GM19328 (cell line): ENCODE measurements around the gene CFAP100.

Experiments used
- ATAC-seq: cut with Tn5 transposase; IDR thresholded peaks from one replicate; pipeline ENCODE4 v1.9.1; 2021; ENCODE audit warnings: mild to moderate bottlenecking, moderate library complexity; ENCODE audit not compliant: unreplicated experiment

CFAP100 gene

GRCh38 chr3:126373682-126374601, 20.8 kb upstream of the CFAP100 start:
- ATAC-seq, result no peak

GRCh38 chr3:126375835-126376331, 18.8 kb upstream of the CFAP100 start:
- ATAC-seq, result no peak

GRCh38 chr3:126376444-126376843, 18.3 kb upstream of the CFAP100 start:
- ATAC-seq, result no peak

- no peak for ATAC-seq
Observed at GRCh38 chr3:126377211-126377610, 17.5 kb upstream of the CFAP100 start.

GRCh38 chr3:126378341-126378751, 16.4 kb upstream of the CFAP100 start:
- ATAC-seq, result no peak

GRCh38 chr3:126380011-126380768, 14.5 kb upstream of the CFAP100 start:
- no peak for ATAC-seq

GRCh38 chr3:126381966-126382365, 12.7 kb upstream of the CFAP100 start:
- ATAC-seq, result no peak

- no peak for ATAC-seq
Observed at GRCh38 chr3:126389112-126389793, 5.5 kb upstream of the CFAP100 start.

- ATAC-seq, result no peak
Observed at GRCh38 chr3:126389794-126390146, 4.9 kb upstream of the CFAP100 start.

- ATAC-seq, result no peak
Observed at GRCh38 chr3:126390201-126390600, 4.5 kb upstream of the CFAP100 start.

- no peak for ATAC-seq
Observed at GRCh38 chr3:126390751-126391150, 4.0 kb upstream of the CFAP100 start.

GRCh38 chr3:126391631-126392030, 3.1 kb upstream of the CFAP100 start:
- no peak for ATAC-seq

GRCh38 chr3:126392246-126392645, 2.5 kb upstream of the CFAP100 start:
- ATAC-seq, result no peak

- no peak for ATAC-seq
Observed at GRCh38 chr3:126393563-126393962, 1.1 kb upstream of the CFAP100 start.

- ATAC-seq, result no peak
Observed at GRCh38 chr3:126394977-126395321, 240 bp downstream of the CFAP100 start.

- ATAC-seq, result no peak
Observed at GRCh38 chr3:126395846-126396513, 1.3 kb downstream of the CFAP100 start.

- no peak for ATAC-seq
Observed at GRCh38 chr3:126396536-126396935, 1.8 kb downstream of the CFAP100 start.

GRCh38 chr3:126397610-126398422, 3.1 kb downstream of the CFAP100 start:
- ATAC-seq, result no peak

GRCh38 chr3:126398423-126399350, 4.0 kb downstream of the CFAP100 start:
- no peak for ATAC-seq
